MV-4-11 (cell line): ENCODE data around the gene MED13L.

Experiments used
- DNase-seq: peaks from one replicate; lab custom pipeline; 2025; lab: John Stamatoyannopoulos, UW

Gene MED13L

GRCh38 chr12:116277467-116278278 is at the start of gene MED13L:
TSS of gene MED13L (minus strand) at chr12:116277693. CDS start at chr12:116277131, 562 bp downstream.
- peak; percentile 82 for DNase-seq

DNA sequence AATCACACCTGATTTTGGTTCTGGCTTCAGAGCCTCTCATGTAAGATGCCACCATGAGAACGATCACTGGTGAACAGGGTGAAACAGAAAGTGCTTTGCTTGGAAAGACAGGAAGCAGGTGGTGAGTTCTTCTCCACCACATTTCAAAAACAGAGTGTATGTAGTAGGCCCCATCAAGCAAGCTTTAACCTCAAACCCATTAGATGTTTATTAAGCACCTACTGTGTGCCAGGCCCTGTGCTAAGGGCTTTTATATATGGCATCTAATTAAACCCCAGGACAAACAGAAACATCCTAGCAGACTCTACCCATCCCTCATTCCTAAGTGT is 47.8 kb upstream of the MED13L start:
- peak; percentile 84 for DNase-seq

DNA sequence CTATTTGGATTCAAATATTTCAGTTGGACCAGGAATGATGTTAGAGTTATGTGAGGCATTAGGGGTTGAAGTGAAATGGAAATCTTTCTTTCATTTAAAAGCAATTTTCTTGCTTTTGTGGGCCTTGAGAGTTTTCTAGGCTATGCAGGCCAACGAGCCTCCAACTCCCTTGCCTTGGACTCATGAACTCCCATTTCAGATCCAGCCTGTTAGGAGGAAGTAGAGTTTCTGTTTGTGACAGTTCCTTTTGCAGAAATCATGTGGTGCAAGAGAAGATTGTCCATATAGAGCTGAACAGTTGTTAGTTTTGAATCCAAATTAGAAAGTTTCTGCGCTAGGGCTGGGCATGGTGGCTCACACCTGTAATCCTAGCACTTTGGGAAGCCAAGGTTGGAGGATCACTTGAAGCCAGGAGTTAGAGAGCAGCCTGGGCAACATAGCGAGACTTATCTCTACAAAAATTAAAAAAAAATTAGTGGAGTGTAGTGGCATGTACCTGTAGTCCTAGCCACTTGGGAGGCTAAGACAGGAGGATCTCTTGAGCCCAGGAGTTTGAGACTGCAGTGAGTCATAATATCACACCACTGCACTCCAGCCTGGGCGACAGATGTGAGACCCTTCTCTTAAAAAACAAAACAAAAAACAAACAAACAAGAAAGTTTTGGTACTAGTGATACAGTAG is 47.3 kb upstream of the MED13L start:
- peak; percentile 85 for DNase-seq

DNA sequence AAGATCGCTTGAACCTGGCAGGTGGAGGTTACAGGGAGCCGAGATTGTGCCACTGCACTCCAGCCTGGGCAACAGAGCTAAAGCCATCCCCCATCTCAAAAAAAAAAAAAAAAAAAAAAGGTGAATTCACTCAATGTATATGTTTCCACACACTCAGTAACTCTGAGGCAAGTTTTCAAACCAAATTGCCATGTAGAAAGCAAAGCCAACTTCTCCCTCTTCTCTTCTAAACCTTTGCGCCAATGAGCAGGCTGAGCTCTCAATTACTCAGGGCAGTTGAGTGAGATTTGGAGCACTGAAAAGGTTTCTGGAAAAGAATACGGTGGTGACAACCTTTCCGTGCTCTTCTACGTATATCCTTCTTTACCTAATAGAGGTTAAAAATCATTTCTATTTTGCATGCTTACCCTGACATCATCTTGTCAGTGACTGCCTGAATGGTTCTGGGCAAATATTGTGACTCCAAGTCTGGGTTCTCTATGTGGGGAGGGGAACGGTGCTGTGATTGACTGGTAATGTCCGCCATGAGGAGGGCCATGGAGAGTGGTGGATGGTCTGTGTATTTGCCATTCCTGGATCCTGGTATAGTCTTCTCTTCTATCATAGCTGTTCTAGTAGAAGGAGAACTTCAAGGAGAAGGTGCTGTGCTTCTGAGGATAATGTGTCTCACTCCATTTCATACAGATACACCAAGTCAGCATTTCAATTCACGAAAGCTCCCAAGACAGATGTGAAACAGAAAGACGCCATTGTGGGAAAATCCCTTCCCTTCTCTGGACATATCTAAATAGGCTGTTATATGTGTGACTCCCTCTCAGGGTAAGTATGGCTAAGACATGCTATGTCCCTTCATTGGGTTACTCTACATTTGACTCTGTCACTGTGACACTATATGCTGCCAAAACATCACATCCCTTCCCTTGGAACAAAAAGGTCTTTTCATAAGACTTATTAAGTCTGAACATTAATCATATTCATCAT is 46.2 kb upstream of the MED13L start:
- DNase-seq: peak; percentile 51

DNA sequence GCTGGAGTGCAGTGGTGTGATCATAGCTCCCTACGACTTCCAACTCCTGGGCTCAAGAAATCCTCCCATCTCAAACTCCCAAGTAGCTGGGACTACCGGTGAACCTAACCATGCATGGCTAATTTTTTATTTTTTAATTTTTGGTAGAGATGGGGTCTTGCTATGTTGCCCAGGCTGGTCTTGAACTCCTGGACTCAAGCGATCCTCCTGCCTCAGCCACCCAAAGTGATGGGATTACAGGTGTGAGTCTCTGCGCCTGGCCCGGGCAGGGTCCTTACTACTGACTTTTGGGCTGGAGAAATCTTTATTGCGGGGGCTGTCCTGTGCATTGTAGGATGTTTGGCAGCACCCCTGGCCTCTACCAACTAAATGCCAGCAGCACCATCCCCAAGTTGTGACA is 44.4 kb upstream of the MED13L start:
- DNase-seq: no peak

- DNase-seq: no peak
Observed at GRCh38 chr12:116320791-116321217, 43.3 kb upstream of the MED13L start.

DNA sequence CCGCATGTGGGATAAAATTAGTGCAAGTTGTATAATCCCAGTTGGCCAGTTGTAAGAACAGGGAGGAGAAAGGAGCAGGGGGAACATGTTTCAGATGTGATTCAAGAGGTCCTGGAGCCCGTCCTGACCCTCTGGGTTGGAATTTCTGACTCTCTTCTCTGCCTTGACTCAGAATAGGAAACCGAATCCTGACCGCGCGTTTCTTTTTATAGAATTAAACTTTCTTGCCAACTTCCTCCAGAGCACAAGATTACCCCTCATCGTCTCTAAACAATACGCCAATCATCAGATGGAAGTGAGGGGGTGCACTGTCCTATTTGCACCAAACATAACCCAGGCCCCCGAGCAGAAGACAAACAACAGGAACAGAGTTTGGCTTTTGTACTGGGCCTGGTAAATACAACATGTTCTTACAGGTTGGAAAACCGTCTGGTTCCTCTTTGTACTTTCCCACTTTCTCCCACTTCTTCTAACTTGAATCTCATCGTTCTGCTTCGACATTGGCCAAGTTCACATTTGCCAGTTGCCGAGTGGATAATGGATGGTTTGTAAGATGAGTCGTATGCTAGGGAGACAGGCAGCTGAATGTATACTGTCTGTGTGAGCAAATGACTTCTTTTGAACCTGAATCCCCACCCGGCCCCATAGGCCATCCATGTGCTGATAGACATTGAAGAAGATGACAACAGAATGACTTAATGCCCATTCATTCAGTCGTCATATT is 42.6 kb upstream of the MED13L start:
- peak; percentile 87 for DNase-seq

DNA sequence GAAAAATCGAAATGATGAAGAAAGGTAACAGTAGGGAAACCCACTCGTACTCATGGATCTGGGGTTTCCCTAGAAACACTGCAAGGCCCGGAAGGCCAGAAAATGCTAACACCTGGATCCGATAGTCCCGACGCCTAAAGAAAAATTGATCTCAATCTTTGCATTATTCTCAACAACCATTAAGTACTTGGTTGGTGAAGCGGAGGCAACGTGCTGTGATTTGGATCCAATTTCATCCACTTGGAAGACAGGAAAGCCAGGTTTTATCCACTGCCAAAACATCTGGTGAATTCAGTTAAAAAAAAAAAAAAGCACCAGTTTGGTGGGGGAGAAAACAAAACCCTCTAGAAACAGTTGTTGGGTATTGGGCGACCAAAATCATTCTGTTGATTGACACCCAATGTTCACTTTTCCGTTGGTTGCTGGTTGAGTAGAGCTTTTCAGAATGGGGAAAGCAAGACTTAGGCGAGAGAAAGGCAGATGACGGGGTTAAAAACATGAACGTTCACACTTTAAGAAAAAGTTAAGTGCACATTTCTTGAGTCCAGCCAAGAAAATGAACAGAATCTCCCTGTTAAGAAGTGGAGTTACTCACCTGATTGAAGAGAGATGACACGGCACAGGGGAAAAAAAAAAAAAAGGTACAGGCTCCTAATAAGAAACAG is 41.9 kb upstream of the MED13L start:
- DNase-seq: peak; percentile 26

DNA sequence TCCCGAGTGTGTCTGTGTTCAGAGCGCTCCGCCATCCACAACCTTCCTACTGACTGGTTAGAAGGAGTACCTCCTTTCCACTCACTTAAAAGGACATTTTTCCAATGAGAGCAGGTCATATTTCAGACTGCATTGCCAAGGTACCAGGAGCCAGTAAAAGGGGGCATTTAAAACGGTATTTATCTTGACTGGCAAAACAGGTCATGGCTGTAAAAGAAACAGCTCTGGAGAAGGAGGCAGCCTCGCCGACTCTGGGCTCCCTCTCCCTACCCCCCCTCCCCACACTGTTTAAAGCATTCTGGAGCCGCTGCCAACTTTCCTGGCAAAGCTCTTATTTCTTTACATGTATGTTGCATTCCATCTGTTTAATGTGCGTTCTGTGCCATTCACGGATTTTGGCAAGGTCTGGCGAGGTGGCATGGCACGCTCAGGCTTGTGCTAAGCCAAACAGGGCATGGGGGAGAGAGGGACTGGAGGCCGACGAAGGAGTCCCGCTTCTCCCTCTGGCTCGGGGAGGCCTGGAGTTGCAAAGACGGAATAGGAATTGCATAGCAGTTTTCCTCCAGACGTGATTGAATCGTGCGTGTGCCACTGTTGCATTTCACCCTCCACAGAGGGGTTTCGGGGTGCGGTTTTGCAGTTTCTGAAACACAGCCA is 41.2 kb upstream of the MED13L start:
- DNase-seq: no peak

- no peak for DNase-seq
Observed at GRCh38 chr12:116317986-116318575, 40.6 kb upstream of the MED13L start.

DNA sequence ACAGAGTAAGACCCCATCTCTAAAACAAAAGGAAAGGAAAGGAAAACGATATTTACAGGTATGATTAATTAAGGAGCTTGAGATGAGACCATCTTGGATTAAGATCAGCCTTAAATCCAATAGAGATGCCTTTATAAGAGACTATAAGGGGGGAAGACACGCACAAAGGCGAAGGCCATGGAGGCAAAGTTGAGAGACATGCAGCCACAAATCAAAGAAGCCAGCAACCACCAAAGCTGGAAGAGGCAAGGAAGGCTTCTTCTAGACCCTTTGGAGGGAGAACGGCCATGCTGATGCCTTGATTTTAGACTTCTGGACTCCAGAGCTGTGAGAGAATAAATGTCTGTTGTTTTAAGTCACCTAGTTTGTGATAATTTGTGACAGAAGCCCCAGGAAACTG is 39.6 kb upstream of the MED13L start:
- DNase-seq: no peak

DNA sequence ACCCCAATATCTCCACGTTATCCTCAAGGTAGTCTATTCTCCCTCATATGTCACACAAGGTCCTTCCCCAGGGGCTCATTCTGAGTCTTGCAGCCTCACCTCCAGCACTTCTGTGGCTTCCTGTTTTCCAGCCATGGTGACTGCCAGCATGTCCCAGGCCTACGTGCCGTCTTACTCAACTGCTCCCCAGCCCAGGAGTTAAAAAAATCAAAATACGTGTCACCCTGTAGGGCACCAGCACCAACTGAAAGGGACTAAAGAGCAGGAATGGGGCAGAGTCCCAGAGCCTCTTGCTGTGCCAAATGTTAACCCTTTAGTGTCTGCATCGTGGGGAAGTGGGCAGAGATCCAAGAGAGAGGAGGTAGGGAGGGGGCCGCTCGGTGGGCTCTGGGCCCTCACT is 37.0 kb upstream of the MED13L start:
- peak; percentile 46 for DNase-seq

DNA sequence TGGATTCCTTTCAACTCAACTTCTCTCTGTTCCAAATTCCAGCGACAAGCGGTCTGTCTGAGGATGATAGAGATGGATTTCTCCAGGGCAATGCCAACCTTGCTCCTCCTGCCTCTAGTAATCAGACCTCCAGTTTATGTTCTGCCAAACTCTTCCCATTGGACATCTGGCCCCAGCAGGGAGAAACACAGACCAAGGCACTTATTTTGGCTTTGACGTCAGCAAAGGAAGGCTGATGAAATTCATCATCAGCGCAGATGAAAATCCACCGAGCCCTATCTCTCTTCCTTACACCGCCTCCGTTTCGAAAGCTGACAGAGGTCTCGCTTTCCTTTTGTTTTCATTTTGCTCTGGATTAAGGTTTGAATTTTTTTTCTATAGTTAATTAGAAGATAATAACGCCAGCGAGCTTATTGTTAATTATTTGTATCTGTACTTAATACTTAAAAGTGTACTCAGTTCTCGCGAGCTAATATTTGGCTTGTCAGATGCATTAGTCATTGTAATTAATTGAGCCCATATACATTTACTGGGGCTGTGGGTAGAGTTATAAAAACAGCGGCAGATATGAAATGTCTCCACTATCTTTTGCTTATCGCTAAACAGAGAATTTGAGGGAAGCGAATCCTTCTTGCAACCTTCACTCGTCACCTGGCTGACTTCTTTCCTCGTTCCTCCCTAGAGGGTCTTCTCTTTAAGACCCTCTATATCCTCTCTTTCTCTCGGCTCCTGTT is 35.9 kb upstream of the MED13L start:
- DNase-seq: no peak

DNA sequence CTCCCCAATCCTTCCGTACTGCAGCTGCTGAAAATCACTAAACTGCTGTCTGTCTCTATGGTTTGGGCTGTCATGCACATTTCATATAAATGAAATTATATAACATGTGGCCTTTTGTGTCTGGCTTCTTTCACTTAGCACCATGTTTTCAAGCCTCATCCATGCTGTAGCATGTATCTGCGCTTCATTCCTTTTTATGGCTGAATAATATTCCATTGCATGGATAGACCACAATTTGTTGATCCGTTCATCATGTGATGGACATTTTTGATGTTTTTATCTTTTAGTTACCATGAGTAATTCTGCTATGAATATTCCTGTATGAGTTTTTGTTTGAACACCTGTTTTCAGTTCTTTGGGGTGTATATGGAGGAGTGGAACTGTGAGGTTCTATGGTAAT is 32.6 kb upstream of the MED13L start:
- no peak for DNase-seq

DNA sequence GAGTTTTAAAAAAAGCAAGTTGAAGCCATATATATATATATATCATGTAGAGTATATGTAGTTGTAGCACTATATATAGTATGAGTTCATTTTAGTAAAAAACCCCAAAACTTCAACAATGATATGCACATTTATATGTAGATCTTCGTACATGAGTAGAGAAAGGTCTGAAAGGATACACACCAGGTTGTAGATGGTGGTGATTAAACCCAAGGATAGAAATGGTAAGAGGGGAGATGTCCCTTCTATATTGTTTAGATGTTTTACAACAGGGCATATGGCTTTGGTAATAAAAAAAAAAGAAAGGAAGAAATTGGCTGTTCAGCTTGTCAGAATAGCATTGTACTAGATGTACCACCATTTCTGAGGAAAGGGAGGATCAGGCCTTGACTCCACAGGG is 31.9 kb upstream of the MED13L start:
- DNase-seq: no peak

GRCh38 chr12:116308647-116309046 is 31.2 kb upstream of the MED13L start:
- no peak for DNase-seq

DNA sequence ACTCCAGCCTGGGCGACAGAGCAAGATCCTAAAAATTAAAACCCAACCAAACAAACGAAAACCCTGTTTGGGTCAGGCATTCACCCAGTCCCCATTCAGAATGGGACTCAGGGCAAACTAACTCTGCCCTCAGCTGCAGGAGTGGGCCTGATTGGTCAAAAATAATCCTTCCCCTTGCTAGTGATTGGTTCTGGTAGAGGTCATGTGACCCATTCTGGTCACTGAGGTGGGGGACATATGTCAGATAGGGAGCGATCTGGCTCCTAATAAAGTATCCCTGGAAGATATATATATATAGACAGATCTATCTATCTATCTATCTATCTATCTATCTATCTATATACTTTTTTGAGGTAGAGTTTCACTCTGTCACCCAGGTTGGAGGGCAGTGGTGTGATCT is 29.5 kb upstream of the MED13L start:
- no peak for DNase-seq

DNA sequence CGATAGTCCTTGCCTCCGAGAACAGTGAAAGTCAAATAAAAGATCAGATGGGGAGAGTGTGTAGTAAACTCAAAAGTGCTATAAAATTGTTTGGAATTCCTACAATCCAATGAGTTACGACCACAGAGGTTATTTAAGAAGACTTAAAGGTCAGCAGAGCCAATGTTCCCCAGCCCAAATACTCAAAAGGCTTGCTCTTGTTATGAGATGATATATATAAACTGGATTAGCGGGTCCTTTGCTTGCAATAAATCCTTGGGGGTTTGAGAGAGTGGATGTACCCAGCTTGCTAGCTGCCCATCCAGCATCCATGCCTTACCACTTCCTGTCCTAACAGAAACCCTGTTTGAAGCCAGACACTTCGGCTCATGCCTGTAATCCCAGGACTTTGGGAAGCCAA is 29.0 kb upstream of the MED13L start:
- DNase-seq: no peak

DNA sequence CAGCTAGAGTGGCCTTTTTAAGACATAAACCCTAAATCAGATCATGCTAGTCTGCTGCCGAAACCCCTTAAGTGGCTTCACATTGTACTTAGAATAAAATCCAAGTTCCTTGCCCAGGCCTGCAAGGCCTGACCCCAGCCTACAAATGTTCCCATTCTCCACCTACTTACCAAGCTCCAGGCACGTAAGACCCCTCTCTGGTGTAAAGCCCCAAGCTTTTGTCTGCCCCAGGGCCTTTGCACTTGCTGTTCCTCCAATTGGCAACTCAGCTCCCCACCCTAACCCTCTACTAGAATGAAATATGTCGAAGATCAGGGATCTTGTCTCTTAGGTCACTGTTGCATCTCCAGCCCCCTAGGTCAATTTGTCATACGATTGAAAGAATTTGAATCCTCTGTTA is 27.1 kb upstream of the MED13L start:
- DNase-seq: no peak

DNA sequence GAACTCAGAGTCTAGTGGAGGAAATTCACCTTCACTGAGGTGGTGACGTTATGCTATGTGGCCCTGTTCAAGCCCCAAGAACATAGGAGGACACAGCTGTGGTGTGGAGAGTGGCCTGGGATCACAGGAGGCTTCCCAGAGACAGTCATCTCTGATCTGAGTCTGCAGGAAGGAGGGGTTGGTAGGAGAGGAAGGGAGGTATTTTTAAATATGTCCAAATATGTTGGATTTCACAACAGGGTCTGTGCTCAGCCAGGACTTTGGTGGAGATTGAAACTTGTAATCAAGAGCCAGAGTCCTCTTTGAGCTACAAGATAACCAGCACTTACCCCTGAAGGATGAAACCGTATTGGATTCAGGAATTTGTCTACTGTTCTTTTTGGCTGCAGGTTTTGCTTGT is 26.4 kb upstream of the MED13L start:
- peak; percentile 86 for DNase-seq
